Chondrocyte (in vitro differentiated cells): ENCODE data around the gene ZFPM1. TPM values are rescaled to one million over a fixed set of nuclear protein-coding genes. Genes with fewer than 3 reads are reported as not detected.

Experiments
- DNase-seq: peaks from one replicate; pipeline ENCODE4 v3.0.0; 2021; ENCODE audit warnings: mixed read lengths, low spot score
- H3K27ac Mint-ChIP-seq: one replicate; pipeline ENCODE4 v1.8.0; 2021; ENCODE audit warnings: mild to moderate bottlenecking, moderate library complexity, mixed read lengths; ENCODE audit not compliant: unreplicated experiment
- H3K27me3 Mint-ChIP-seq: 2 replicates; pipeline ENCODE4 v1.8.0; 2021; ENCODE audit warnings: low read depth, mixed read lengths
- H3K36me3 Mint-ChIP-seq: 2 replicates; pipeline ENCODE4 v1.8.0; 2021; ENCODE audit warnings: low read depth, mixed read lengths
- H3K4me1 Mint-ChIP-seq: 2 replicates; pipeline ENCODE4 v1.8.0; 2021; ENCODE audit warnings: low read depth, mild to moderate bottlenecking, mixed read lengths
- H3K4me3 Mint-ChIP-seq: one replicate; pipeline ENCODE4 v1.8.0; 2021; ENCODE audit warnings: mild to moderate bottlenecking, moderate library complexity, mixed read lengths; ENCODE audit not compliant: unreplicated experiment
- H3K9me3 Mint-ChIP-seq: 2 replicates; pipeline ENCODE4 v1.8.0; 2021; ENCODE audit warnings: low read depth, mixed read lengths
- CTCF ChIP-seq: fragments of 200-600 bp; sonication (generic); IDR thresholded peaks from 2 replicates; pipeline ENCODE4 v1.5.0; 2021; ENCODE audit warnings: antibody characterized with exemption, mild to moderate bottlenecking, moderate library complexity
- total RNA-seq: library from RNA; stranded (reverse); gene quantifications from 3 replicates; pipeline ENCODE4 v1.2.1, GENCODE V29; 2021

The ZFPM1 gene
- total RNA-seq, 1 donor from 2014 or later: 7.6 TPM

DNA sequence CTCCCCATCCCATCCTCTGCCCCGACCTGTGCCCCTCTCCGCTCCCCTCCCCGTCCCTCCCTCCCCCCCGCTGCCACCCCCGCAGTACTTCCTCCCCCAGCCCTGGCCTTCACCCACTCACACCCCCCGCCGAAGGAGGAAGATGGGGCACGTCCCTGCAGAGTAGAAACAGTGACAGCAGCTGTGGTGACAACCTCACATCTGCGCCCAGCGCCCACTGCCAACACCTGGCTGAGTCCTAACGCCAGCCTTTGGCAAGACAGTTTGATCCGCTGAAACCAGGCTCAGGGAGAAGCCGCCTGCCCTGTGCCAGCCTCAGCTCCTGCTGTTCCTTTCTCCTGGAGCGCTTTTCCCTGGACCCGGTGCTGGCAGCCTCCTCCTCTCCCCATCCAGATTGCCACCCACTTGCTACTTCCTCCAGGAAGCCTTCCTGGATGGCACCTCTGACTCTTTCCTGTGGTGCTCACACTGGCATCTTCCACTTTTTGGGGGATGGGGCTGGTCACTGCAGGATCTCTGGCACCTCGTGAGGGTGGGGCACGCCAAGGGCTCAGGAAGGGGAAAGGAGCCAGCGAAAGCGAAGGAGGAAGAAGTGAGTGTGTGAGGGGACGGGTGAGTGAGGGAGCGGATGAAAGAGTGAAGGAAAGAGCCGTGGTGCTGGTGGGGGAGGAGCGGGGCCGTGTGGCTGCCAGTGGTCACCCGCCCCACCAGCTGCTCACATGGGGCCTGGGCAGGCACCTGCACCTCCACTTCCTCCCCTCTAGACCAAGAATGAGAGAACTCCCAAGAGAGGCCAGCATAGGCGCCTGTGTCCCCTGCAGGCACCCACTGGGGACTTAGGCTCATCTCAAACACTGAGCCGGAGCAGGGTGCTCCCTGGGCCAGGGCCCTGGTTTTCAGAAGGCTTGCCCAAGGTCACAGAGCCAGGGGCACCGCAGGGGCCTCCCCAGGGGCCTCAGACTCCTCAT, 27.0 kb downstream of the ZFPM1 start:
- H3K27ac Mint-ChIP-seq: no peak overlapping the region
- H3K27me3 Mint-ChIP-seq: no peaks in the 10 kb centered on the region
- TF ChIP-seq CTCF: no peak
- DNase-seq: no peak
- H3K4me3 Mint-ChIP-seq: no peak overlapping the region
- no peaks in the 10 kb centered on the region for H3K36me3 Mint-ChIP-seq
- H3K9me3 Mint-ChIP-seq: no peaks in the 10 kb centered on the region
- H3K4me1 Mint-ChIP-seq: peaks cover 7% of the 10 kb centered on the region

DNA sequence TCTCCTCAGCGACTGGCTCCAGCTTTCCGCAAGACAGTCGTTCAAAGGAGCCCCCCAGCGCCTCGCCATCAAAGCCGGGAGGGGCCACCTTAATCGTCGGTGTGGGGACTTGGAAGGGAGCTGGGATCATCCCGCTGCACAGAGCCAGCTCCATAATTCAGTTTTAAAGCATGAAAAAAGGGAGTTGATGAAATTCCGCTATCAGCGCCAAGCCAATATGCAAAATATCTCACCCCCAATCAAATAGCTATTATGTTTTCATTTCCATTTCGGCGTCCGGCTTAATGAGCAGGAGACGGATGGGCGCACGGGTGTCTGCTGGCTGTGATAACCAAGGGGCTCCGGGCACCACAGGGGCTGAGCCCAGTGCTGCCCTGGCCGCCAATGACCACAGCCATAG, 27.7 kb downstream of the ZFPM1 start:
- H3K4me1 Mint-ChIP-seq: peaks cover 7% of the 10 kb centered on the region
- DNase-seq: no peak
- H3K27ac Mint-ChIP-seq: no peak overlapping the region
- no peaks in the 10 kb centered on the region for H3K27me3 Mint-ChIP-seq
- TF ChIP-seq CTCF: no peak
- no peak overlapping the region for H3K4me3 Mint-ChIP-seq
- no peaks in the 10 kb centered on the region for H3K36me3 Mint-ChIP-seq
- H3K9me3 Mint-ChIP-seq: no peaks in the 10 kb centered on the region

- no peaks in the 10 kb centered on the region for H3K36me3 Mint-ChIP-seq
- peaks cover 7% of the 10 kb centered on the region for H3K4me1 Mint-ChIP-seq
- H3K27me3 Mint-ChIP-seq: no peaks in the 10 kb centered on the region
- H3K27ac Mint-ChIP-seq: peak overlapping the region; percentile 27
- H3K9me3 Mint-ChIP-seq: no peaks in the 10 kb centered on the region
- H3K4me3 Mint-ChIP-seq: no peak overlapping the region
- TF ChIP-seq CTCF: no peak
- DNase-seq: no peak
Observed at GRCh38 chr16:88481851-88482250, 28.8 kb downstream of the ZFPM1 start.

GRCh38 chr16:88482630-88483391, 29.7 kb downstream of the ZFPM1 start:
- Mint-ChIP-seq H3K27ac (no peak overlapping the region), H3K36me3 (no peaks in the 10 kb centered on the region), H3K27me3 (no peaks in the 10 kb centered on the region), H3K4me1 (peaks cover 2% of the 10 kb centered on the region), H3K4me3 (no peak overlapping the region), H3K9me3 (no peaks in the 10 kb centered on the region)
- DNase-seq: no peak
- TF ChIP-seq CTCF: no peak

- no peaks in the 10 kb centered on the region for H3K9me3 Mint-ChIP-seq
- no peak overlapping the region for H3K27ac Mint-ChIP-seq
- DNase-seq: no peak
- TF ChIP-seq CTCF: no peak
- peaks cover 1% of the 10 kb centered on the region for H3K4me1 Mint-ChIP-seq
- H3K36me3 Mint-ChIP-seq: no peaks in the 10 kb centered on the region
- no peaks in the 10 kb centered on the region for H3K27me3 Mint-ChIP-seq
- no peak overlapping the region for H3K4me3 Mint-ChIP-seq
Observed at GRCh38 chr16:88483392-88483641, 30.2 kb downstream of the ZFPM1 start.
